Lower leg skin (tissue), 4 donors: Measurements from ENCODE around the gene BTNL8. TPM values are rescaled to one million over a fixed set of nuclear protein-coding genes. Genes with fewer than 3 reads are reported as not detected.

ENCODE experiments used
- DNase-seq, 2 donors: peaks; one replicate each; pipeline ENCODE4 v3.0.0-alpha.2; 2019; ENCODE audit warnings: low spot score in 2 of 2
- H3K4me3 ChIP-seq: fragments of 200-600 bp; sonication (generic); 2 replicates; pipeline ENCODE4 v1.5.1; 2017; ENCODE audit warnings: mild to moderate bottlenecking, low read depth; ENCODE audit not compliant: poor library complexity, severe bottlenecking
- POLR2A ChIP-seq, 2 donors: fragments of 450-650 bp; IDR thresholded peaks; one replicate each; pipeline ENCODE4 v1.6.1; 2016 to 2017; ENCODE audit warnings: antibody characterized with exemption in 2 of 2, mild to moderate bottlenecking in 1 of 2, moderate library complexity in 1 of 2
- WGBS, 2 donors: methylation state at CpG; one replicate each; pipeline ENCODE4 v1.1.5; 2018; 5-methylcytosine and 5-hydroxymethylcytosine counted together
- intact Hi-C: fragments of 100-400 bp; cut with DNase I; formaldehyde crosslinking; loops from one replicate; pipeline ENCODE4 v1.15.0; 2023; ENCODE audit warnings: low total_unique reads
- total RNA-seq, 4 donors: library from RNA; depleted of rRNA; stranded (reverse); fragments of >200 nt; gene quantifications; one replicate each; pipeline ENCODE4 v1.1.0, GENCODE V29; 2016
- TF ChIP-seq, protein P1 (sequence below), 3 donors: fragments of 450-650 bp; IDR thresholded peaks; one replicate each; pipeline ENCODE4 v1.5.1; 2016; ENCODE audit warnings: antibody characterized with exemption in 3 of 3, mild to moderate bottlenecking in 3 of 3, moderate library complexity in 2 of 3

Gene BTNL8
- total RNA-seq, 4 donors from 2014 or later: 0.26 to 0.44 TPM; not detected in 2

DNA sequence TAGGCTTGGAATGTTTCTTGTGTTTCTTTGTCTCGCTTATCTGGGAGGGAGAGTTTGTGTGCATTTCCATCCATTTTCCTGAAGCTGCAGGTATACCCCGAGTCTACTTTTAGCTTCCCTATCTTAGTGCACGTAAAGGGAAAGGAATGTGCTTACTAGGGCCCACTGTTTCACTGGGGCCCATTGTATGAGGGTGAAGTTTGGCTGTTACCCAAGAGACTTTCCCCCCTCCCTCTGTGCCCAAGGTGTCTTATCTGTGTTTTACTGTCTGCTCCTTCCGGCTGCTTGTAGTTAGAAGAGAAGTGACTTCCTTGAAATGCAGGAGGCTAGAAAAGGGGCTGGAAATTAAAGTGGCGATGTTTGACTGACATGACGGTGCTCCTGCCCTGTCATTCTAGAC lies 77.6 kb downstream of the BTNL8 start:
- TF ChIP-seq, protein P1, sequence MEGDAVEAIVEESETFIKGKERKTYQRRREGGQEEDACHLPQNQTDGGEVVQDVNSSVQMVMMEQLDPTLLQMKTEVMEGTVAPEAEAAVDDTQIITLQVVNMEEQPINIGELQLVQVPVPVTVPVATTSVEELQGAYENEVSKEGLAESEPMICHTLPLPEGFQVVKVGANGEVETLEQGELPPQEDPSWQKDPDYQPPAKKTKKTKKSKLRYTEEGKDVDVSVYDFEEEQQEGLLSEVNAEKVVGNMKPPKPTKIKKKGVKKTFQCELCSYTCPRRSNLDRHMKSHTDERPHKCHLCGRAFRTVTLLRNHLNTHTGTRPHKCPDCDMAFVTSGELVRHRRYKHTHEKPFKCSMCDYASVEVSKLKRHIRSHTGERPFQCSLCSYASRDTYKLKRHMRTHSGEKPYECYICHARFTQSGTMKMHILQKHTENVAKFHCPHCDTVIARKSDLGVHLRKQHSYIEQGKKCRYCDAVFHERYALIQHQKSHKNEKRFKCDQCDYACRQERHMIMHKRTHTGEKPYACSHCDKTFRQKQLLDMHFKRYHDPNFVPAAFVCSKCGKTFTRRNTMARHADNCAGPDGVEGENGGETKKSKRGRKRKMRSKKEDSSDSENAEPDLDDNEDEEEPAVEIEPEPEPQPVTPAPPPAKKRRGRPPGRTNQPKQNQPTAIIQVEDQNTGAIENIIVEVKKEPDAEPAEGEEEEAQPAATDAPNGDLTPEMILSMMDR (IDR thresholded peaks at IDR 0.05): no peak
- TF ChIP-seq POLR2A (IDR thresholded peaks at IDR 0.05): no peak
- H3K4me3 ChIP-seq: no peak overlapping the region
- DNase-seq: no peak
- intact Hi-C loops: no loop called here
- WGBS, 2 donors: 71 to 81% methylated on average over 6 of the region's 6 CpGs

DNA sequence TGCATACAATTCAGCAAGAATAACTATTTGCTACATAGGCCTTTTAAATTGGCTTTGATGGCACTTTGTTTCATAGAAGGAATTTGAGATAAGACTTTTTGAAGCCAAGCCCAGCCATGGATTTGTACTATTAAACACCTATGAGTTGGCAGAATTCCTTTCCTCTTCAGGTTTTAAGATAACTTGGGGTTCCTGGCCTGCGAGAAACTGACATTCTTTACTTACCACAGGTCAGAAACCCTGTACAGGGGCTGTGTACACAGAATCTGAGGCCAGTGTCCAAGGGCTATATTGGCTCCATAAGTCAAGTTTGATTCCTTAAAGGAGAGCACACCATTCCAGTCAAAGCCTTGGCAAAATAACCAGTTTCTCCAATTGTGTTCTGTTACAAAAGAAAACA lies 78.9 kb downstream of the BTNL8 start:
- no peak overlapping the region for H3K4me3 ChIP-seq
- no peak for DNase-seq
- 50 to 74% methylated on average over 1 of the region's 1 CpG for WGBS, 2 donors
- TF ChIP-seq POLR2A (IDR thresholded peaks at IDR 0.05): no peak
- TF ChIP-seq, protein P1 (IDR thresholded peaks at IDR 0.05): no peak
- intact Hi-C loops: no loop called here

DNA sequence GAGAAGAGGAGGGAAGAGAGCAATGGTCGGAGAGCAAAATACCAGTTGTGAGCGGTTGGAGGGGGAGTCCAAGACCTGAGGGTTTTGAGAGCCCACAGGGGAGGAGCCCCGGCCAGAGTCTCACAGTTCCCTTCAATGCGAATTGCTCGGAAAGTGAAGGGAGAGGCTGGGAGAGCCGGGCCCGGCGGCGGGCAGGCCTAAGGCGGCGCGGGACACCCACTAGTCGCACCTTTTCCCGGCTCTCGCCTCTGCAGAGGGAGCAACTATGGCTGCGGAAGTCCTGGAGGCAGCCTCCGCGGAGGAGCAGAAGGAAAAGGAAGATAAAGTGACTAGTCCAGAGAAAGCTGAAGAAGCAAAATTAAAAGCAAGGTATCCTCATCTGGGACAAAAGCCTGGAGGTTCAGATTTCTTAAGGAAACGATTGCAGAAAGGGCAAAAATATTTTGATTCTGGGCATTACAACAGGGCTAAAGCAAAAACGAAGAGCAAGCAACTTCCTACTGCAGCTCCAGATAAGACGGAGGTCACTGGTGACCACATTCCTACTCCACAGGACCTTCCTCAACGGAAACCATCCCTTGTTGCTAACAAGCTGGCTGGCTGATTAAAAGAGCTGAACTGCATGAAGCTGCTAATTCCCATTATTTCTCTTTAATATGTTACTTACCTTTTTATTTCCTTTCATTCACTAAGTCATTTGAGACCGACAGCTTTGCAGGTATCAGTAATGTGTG lies 83.2 kb downstream of the BTNL8 start:
- no peak for DNase-seq

DNA sequence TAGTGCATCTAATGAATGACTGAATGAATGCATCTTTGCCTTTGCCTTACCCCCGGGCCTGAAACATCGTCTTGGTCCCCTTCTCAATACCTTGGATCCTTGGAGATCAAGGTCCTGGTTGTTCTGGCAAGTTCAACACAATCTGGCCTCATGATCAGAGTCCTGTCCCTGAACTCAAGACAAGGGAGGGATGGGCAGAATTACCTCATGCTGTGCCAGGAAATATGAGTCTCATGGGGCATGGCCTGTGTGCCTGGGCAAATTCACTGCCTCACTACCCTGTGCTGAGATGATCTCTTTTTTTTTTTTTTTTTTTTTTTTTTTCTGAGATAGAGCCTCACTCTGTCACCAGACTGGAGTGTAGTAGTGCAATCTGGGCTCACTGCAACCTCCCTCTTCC lies 89.1 kb downstream of the BTNL8 start:
- H3K4me3 ChIP-seq: no peak overlapping the region
- 76 to 86% methylated on average over 2 of the region's 2 CpGs for WGBS, 2 donors
- TF ChIP-seq POLR2A (IDR thresholded peaks at IDR 0.05): no peak
- TF ChIP-seq, protein P1 (IDR thresholded peaks at IDR 0.05): no peak
- DNase-seq: no peak
- intact Hi-C loops: no loop called here

More for the DNA sequence above, 83.2 kb downstream of the BTNL8 start:
- TF ChIP-seq POLR2A (IDR thresholded peaks at IDR 0.05): no peak
- TF ChIP-seq, protein P1 (IDR thresholded peaks at IDR 0.05): no peak
- no peak overlapping the region for H3K4me3 ChIP-seq
- WGBS, 2 donors: 71 to 73% methylated on average over 23 of the region's 23 CpGs
- intact Hi-C loops: no loop called here

DNA sequence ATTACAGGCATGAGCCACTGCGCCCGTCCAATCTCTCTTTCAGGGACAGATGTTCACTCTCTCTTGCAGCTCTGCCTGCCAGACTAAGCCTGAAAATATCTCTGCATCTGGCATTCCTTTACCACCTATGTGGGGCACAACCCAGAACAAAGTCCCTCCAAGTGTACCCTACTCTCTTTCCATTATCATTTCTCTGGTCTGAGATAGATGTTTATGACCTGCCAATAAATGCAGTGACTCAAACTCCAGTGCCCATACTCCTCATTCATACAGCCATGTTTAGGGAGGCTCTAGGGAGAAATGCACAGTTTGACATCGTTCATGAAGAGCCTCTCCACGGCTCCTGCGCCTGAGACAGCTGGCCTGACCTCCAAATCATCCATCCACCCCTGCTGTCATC lies 89.6 kb downstream of the BTNL8 start, which contains the start of gene BTNL3:
TSS of gene BTNL3 (plus strand) at position 255 of the 400 bp plus-strand sequence. CDS start 183 bp downstream, outside the sequence.
- TF ChIP-seq, protein P1 (IDR thresholded peaks at IDR 0.05): no peak
- no peak for TF ChIP-seq POLR2A (IDR thresholded peaks at IDR 0.05)
- intact Hi-C loops: no loop called here
- H3K4me3 ChIP-seq: no peak within 1 kb of the TSS
- 76 to 82% methylated on average over 5 of the region's 5 CpGs for WGBS, 2 donors
- no peak for DNase-seq
